ENCODE measurements around the gene SEZ6L.

DNA sequence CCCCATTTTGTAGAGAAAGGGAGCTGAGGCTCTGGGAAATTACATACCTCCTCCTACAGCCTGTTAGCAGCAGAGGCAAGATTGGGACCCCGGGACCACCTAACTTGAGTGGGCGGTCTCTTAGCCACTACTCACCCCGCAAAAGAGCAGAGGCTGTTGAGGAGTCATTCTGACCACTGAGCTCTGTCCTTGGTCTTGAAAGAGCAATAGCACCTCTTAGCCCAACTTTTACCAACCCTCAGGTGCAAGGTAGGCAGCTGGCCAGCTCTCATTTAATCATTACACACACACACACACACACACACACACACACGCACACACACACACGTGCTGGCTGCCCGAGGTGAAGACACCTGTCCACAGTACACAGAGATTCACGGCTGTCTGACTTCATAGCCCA, 144.0 kb downstream of the SEZ6L start:
- TF ChIP-seq SUZ12 (IDR thresholded peaks at IDR 0.05; ENCODE audit: extremely low read depth, insufficient read depth, insufficient read length): no peak
- no peak for TF ChIP-seq ZNF274 (IDR thresholded peaks at IDR 0.05; ENCODE audit: low read depth, low read length)
